MCF 10A (cell line): ENCODE results near the gene EGR1. TPM values are rescaled to one million over a fixed set of nuclear protein-coding genes. Genes with fewer than 3 reads are reported as not detected.

Experiments used
- BruUV-seq: library from RNA; stranded (reverse); fragments of 400-500 nt; replicated peaks from 2 replicates; lab custom pipeline; 2021; lab: Mats Ljungman, UMichigan
- CTCF ChIA-PET: fragments of 300-600 bp; sonication (Branson Sonifier 250); formaldehyde crosslinking; extraction: SDS; loops from one replicate; lab custom pipeline; 2021; ENCODE audit warnings: antibody characterized with exemption, inconsistent platforms; lab: Yijun Ruan, JAX
- POLR2A ChIA-PET: fragments of 300-600, 350-650 bp; sonication (Branson Sonifier 250); formaldehyde crosslinking; extraction: SDS; loops from one replicate; lab custom pipeline; 2020; ENCODE audit warnings: antibody characterized with exemption, inconsistent platforms; lab: Yijun Ruan, JAX
- DNase-seq: peaks from one replicate; pipeline ENCODE4 v3.0.0-alpha.2; 2018; ENCODE audit not compliant: unreplicated experiment
- H3K27ac Mint-ChIP-seq: one replicate; pipeline ENCODE4 v1.8.0; 2022; ENCODE audit warnings: mild to moderate bottlenecking, low read depth, mixed read lengths; ENCODE audit not compliant: unreplicated experiment
- H3K27me3 Mint-ChIP-seq: one replicate; pipeline ENCODE4 v1.8.0; 2022; ENCODE audit warnings: mixed read lengths; ENCODE audit not compliant: insufficient read depth, unreplicated experiment
- H3K36me3 Mint-ChIP-seq: one replicate; pipeline ENCODE4 v1.8.0; 2022; ENCODE audit warnings: mild to moderate bottlenecking, moderate library complexity, mixed read lengths; ENCODE audit not compliant: insufficient read depth, unreplicated experiment
- H3K4me1 Mint-ChIP-seq: one replicate; pipeline ENCODE4 v1.8.0; 2022; ENCODE audit warnings: mixed read lengths; ENCODE audit not compliant: insufficient read depth, unreplicated experiment
- H3K4me3 Mint-ChIP-seq: one replicate; pipeline ENCODE4 v1.8.0; 2022; ENCODE audit warnings: mild to moderate bottlenecking, moderate library complexity, mixed read lengths; ENCODE audit not compliant: unreplicated experiment
- H3K9me3 Mint-ChIP-seq: one replicate; pipeline ENCODE4 v1.8.0; 2022; ENCODE audit warnings: mixed read lengths; ENCODE audit not compliant: unreplicated experiment
- CTCF ChIP-seq: fragments of 200-600 bp; IDR thresholded peaks from one replicate; pipeline ENCODE4 v1.8.0; 2022; ENCODE audit warnings: antibody characterized with exemption, mild to moderate bottlenecking; ENCODE audit not compliant: unreplicated experiment
- intact Hi-C: fragments of 100-400 bp; cut with micrococcal nuclease; formaldehyde crosslinking; loops from 2 replicates; pipeline ENCODE4 v1.14.1; 2022
- total RNA-seq: library from RNA; stranded (reverse); gene quantifications from 2 replicates; pipeline ENCODE4 v1.2.3, GENCODE V29; 2022

Gene EGR1
- total RNA-seq, 1 experiment from 2014 or later = 189 TPM

DNA sequence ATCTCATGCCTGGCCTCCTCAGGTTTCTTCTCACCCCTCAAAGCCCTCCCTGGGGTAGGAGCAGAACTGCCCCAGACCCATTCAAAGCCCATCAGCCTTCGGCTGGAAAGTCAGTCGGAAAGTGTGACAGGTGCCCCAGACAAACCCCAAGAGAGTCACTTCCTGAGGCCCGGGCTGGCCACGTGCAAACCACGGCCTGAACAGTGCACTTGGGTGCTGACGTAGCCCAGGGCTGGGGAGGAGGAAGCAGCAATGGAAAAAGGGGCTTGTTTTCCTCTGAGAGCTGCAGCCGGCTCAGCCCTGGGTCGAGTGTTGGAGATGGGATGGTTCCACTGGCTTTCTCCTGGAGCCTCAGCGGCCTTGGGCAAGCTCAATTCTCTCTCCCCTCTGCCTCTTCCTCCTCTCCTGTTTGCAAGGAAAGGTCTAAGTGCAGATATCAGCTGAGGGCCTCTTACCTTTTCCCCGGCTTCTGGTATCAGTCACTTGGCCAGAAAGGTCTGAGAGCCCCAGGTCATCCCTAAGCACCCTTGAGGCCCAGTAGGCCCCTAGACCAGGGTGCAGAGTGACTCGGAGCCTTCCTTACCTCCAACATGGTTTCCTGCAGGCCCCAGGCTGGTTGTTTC is 5.9 kb upstream of the EGR1 start:
- TF ChIP-seq CTCF = no peak
- peaks cover 7% of the 10 kb centered on the region for H3K36me3 Mint-ChIP-seq
- DNase-seq = no peak
- no peaks in the 10 kb centered on the region for H3K9me3 Mint-ChIP-seq
- ChIA-PET CTCF (interaction anchor here (0.6 to 11.4 kb wide), 5 partner anchors 9 to 90 kb away, joined by 5 to 268 read pairs (median 111); no protein-coding TSS in a partner anchor), POLR2A (interaction anchor here (3.1 to 15.2 kb wide), 2 partner anchors 41 to 83 kb away, joined by 26 to 626 read pairs; partner anchors contain the start of gene ETF1)
- H3K4me1 Mint-ChIP-seq = peaks cover 20% of the 10 kb centered on the region
- H3K27me3 Mint-ChIP-seq = no peaks in the 10 kb centered on the region
- no peak overlapping the region for H3K27ac Mint-ChIP-seq
- no TSS peak for BruUV-seq
- H3K4me3 Mint-ChIP-seq = no peak overlapping the region
- intact Hi-C loops = no loop called here

DNA sequence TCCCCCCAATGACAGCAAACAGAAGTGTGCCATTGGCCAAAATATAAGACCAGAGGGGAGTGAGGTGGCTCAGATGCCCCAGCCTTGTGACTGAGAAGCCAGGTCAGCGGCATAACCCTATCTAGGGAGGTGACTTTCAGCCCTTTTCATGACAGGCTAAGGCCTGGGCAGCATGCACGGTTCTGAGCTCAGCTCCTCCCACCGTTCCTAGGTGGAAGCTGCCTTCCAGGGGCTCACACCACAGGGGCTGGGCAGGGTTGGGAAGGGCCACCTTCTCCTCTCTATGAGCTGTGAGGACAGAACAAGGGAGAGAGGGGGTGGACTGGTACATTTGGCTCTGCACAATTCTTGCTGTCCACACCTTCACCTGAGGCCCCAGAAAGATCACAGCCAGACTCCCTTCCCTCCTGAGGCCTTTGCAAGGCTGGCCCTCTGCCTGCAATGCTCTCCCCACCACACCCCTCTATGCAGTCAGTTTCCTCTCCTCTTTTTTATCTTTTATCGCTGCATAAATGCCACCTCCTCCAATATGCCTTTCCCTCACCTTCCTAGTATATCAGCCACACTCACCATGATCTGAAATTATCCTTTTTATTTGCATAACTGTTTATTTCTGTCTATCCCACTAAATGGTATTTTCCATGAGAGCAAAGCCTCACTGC is 5.1 kb upstream of the EGR1 start:
- BruUV-seq = no TSS peak
- intact Hi-C loops = loop anchor here (5.0 kb wide), 1 partner anchor 802 kb away; no protein-coding TSS in a partner anchor
- H3K4me1 Mint-ChIP-seq = peaks cover 20% of the 10 kb centered on the region
- no peaks in the 10 kb centered on the region for H3K9me3 Mint-ChIP-seq
- CTCF ChIA-PET = interaction anchor here (7.1 to 11.4 kb wide), 4 partner anchors 10 to 89 kb away, joined by 66 to 268 read pairs (median 149); no protein-coding TSS in a partner anchor
- H3K27me3 Mint-ChIP-seq = no peaks in the 10 kb centered on the region
- no peak for TF ChIP-seq CTCF
- no peak overlapping the region for H3K4me3 Mint-ChIP-seq
- peaks cover 13% of the 10 kb centered on the region for H3K36me3 Mint-ChIP-seq
- H3K27ac Mint-ChIP-seq = no peak overlapping the region
- DNase-seq = no peak
- POLR2A ChIA-PET = interaction anchor here (0.8 to 15.2 kb wide), 8 partner anchors 10 to 106 kb away, joined by 3 to 626 read pairs (median 4); partner anchors contain the start of gene ETF1

- H3K27ac Mint-ChIP-seq = peak overlapping the region; percentile 28
- no TSS peak for BruUV-seq
- intact Hi-C loops = loop anchor here (5.0 kb wide), 1 partner anchor 801 kb away; no protein-coding TSS in a partner anchor
- H3K4me1 Mint-ChIP-seq = peaks cover 21% of the 10 kb centered on the region
- POLR2A ChIA-PET = interaction anchor here (0.6 to 15.2 kb wide), 17 partner anchors 9 to 318 kb away, joined by 3 to 626 read pairs (median 4); partner anchors contain the start of genes BRD8, ETF1 and KIF20A
- H3K27me3 Mint-ChIP-seq = peaks cover 2% of the 10 kb centered on the region
- DNase-seq = peak; percentile 94
- no peak for TF ChIP-seq CTCF
- no peaks in the 10 kb centered on the region for H3K9me3 Mint-ChIP-seq
- H3K4me3 Mint-ChIP-seq = no peak overlapping the region
- CTCF ChIA-PET = interaction anchor here (0.5 to 11.4 kb wide), 15 partner anchors 11 to 885 kb away, joined by 3 to 268 read pairs (median 4); partner anchors contain the start of gene ETF1
- peaks cover 27% of the 10 kb centered on the region for H3K36me3 Mint-ChIP-seq
Measured at GRCh38 chr5:138461343-138462125, 3.7 kb upstream of the EGR1 start.
